WERI-Rb-1 (cell line): ENCODE measurements around the gene LEMD1.

Experiments
- DNase-seq: peaks from one replicate; pipeline ENCODE4 v3.0.0-alpha.2; 2020
- H3K27ac ChIP-seq: fragments of 250-450 bp; sonication (Bioruptor Pico); 2 replicates; pipeline ENCODE4 v1.5.1; 2020; ENCODE audit warnings: mild to moderate bottlenecking, moderate library complexity
- H3K27me3 ChIP-seq: fragments of 250-450 bp; sonication (Bioruptor Pico); 2 replicates; pipeline ENCODE4 v1.5.1; 2021; ENCODE audit warnings: mild to moderate bottlenecking, low read depth, moderate library complexity; ENCODE audit not compliant: insufficient read depth, severe bottlenecking
- H3K36me3 ChIP-seq: fragments of 250-450 bp; sonication (Bioruptor Pico); 2 replicates; pipeline ENCODE4 v1.5.1; 2020; ENCODE audit warnings: mild to moderate bottlenecking, moderate library complexity
- H3K4me3 ChIP-seq: 2 replicates; pipeline ENCODE4 v1.5.1; 2011; ENCODE audit warnings: low read depth, mild to moderate bottlenecking, control low read depth, low read length
- H3K9me3 ChIP-seq: fragments of 250-450 bp; sonication (Bioruptor Pico); 2 replicates; pipeline ENCODE4 v1.5.1; 2021; ENCODE audit warnings: mild to moderate bottlenecking, moderate library complexity; ENCODE audit not compliant: severe bottlenecking
- TF ChIP-seq, protein P1 (sequence below): IDR thresholded peaks from 2 replicates; pipeline ENCODE4 v1.5.1; 2011; ENCODE audit warnings: low read depth, mild to moderate bottlenecking, control low read depth, inconsistent platforms, low read length

The LEMD1 gene

DNA sequence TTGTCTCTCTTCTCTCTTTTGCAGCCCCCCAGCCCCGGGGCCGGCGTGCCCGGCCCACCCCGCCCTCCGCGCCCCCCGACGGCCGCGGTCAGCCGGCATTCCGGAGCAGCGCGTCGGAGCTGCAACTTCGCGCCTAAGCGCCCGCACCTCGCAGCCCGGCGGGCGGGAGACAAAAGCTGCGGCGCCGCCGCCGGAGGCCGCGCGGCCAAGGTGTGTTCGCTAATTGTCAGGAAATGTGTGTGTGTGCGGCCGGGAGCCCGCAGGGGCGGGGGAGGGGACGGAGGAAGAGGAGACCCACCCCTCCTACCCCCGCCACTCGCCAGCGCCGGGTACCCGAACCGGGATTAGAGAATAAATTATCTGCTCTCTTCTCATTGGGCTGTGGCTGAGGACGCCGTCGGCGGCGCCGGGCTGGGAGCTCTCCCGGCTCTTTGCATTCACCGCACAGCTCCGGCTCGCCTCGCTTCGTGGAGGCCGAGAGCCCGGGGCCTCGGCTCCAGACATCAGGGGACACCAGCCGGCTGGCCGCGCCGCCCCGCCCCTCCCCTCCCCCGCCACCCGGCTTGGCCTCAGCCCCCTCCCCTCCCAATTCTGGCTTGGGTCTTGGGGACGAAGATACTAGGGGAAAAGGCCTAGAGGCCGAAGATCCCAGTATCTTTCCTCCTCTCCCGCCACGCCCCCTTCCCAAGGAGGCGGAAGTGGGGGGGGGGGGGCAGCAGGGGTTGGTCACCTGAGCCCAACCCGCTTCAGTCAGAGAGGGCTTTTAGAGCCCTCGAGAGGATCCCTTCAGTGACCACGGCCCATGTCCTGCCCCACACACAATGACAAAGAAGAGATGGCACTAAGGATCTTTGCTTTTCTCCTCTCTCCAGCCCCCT lies 35.3 kb upstream of the LEMD1 start:
- TF ChIP-seq, protein P1, sequence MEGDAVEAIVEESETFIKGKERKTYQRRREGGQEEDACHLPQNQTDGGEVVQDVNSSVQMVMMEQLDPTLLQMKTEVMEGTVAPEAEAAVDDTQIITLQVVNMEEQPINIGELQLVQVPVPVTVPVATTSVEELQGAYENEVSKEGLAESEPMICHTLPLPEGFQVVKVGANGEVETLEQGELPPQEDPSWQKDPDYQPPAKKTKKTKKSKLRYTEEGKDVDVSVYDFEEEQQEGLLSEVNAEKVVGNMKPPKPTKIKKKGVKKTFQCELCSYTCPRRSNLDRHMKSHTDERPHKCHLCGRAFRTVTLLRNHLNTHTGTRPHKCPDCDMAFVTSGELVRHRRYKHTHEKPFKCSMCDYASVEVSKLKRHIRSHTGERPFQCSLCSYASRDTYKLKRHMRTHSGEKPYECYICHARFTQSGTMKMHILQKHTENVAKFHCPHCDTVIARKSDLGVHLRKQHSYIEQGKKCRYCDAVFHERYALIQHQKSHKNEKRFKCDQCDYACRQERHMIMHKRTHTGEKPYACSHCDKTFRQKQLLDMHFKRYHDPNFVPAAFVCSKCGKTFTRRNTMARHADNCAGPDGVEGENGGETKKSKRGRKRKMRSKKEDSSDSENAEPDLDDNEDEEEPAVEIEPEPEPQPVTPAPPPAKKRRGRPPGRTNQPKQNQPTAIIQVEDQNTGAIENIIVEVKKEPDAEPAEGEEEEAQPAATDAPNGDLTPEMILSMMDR = no peak
- Histone ChIP-seq H3K27ac (peak overlapping the region; percentile 38), H3K9me3 (no peaks in the 10 kb centered on the region), H3K36me3 (no peaks in the 10 kb centered on the region), H3K27me3 (peaks cover 78% of the 10 kb centered on the region), H3K4me3 (peak overlapping the region; percentile 54)
- DNase-seq = peak; percentile 94

DNA sequence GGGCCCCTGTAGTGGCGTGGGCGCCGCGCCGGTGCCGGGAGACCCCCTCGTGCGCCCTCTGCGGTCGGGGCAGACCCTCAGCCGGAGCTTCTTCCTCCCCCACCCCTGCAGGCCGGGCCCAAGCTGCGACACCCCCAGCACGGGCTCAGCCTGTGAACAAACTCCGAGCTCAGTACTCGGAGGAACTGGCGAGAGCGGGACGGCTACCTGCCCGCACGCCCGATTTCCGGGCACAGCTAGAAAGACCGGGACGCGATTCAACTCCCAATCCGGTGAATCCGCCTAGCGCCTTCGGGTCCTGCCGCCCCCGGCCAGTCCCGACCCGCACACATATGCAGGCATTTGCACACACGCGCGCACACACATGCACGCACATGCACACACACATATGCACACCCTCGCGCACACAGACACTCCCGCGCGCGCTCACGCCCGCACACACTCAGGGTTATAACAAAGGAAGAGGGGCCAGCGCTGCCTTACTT lies 34.6 kb upstream of the LEMD1 start:
- TF ChIP-seq, protein P1 = peak; percentile 36; the same call in 1 of the 2 replicates
- peak overlapping the region; percentile 38 for H3K27ac ChIP-seq

DNA sequence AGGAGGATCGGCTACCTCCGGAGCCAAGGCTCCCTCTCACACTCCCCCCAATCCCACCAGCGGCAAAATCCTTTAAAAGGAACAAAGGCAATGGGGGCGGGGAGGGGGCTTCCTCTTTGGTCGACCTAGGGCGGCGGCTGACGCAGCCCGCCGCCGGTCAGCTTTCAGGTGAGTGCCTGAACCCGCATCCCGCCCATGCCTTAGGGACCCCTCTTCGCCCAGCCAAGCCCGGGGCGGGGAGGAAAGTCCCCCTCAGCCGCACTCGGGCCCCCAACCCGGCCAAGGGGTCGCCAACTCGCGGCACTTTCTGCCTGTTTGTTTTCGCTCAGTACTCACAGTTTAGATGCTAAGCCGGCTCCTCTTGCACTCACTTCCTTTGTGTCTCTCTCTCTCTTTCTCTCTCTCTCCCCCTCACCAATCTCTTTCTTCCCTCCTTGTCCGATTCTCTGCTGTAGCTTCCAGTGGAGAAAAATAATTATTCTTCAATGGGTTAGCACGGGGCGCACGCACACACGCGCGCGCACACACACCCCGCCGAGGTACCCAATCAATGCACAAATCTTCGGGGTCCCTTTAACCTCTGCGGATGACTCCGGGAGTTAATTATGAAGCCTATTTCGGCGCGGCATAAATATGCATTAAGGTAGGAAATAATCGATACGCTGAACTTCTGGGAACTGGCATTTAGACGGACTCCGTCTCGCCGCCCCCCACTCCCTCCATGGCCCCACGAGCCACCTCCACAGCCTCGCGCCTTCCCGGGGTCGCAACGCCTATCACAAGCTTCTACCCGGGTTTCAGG lies 33.9 kb upstream of the LEMD1 start, which contains the start of gene BLACAT1:
Gene BLACAT1 (minus strand): TSS at position 465 of the 802 bp plus-strand sequence.
- TF ChIP-seq, protein P1 = no peak
- peak within 1 kb of the TSS; percentile 54 for H3K4me3 ChIP-seq
- H3K27ac ChIP-seq = peak within 1 kb of the TSS; percentile 38
- no peaks in the 10 kb centered on the region for H3K9me3 ChIP-seq
- no peaks in the 10 kb centered on the region for H3K36me3 ChIP-seq
- DNase-seq = no peak
- peaks cover 68% of the 10 kb centered on the region for H3K27me3 ChIP-seq

More for the DNA sequence above, 34.6 kb upstream of the LEMD1 start:
- no peaks in the 10 kb centered on the region for H3K36me3 ChIP-seq
- peak overlapping the region; percentile 54 for H3K4me3 ChIP-seq
- DNase-seq = peak; percentile 72
- H3K9me3 ChIP-seq = no peaks in the 10 kb centered on the region
- peaks cover 74% of the 10 kb centered on the region for H3K27me3 ChIP-seq

DNA sequence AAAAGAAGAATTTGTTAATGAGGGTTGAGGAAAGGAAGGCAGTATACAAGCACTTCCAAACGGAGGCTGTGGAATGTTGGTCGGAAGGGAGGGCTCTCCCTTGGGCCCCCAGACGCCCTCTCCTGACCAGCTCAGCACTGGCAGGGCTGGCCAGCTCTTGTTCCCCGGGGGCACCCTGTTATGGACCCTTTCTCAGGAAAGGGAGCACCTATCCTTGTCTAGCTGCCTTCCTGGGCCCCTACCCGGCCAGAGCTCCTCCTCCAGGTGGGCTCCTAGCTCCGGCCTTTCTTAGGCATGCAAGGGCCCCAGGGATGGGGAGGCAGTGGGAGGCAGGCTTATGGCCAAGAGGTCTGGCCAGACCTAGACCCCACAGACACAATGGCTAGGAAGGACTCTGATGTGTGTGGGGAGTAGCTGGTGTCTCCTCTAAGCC lies 33.1 kb upstream of the LEMD1 start:
- TF ChIP-seq, protein P1 = peak; percentile 64
- DNase-seq = no peak
- Histone ChIP-seq H3K36me3 (no peaks in the 10 kb centered on the region), H3K27ac (no peak overlapping the region), H3K4me3 (no peak overlapping the region), H3K9me3 (no peaks in the 10 kb centered on the region), H3K27me3 (peaks cover 64% of the 10 kb centered on the region)

DNA sequence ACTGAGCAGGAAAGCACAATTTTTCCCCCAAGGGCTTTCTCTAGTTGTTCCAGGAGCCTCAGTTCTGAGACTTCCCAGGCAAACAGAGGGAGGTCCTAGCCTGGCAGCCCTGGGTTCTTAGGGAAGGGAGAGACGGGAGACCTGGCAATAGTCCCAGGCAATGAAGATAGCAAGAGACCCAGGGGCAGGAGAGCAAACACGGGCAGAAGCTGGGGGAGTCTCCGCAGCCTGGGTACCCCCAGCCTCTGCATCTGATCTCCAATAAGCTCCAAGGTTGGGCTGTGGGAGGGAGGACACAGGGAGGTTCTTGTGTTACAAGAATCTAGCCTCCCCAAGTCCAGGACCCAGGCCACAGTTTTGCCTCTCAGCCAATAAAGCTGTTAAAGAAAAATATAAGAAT lies 31.6 kb upstream of the LEMD1 start:
- no peak for DNase-seq
- TF ChIP-seq, protein P1 = no peak
- H3K4me3 ChIP-seq = no peak overlapping the region
- peaks cover 51% of the 10 kb centered on the region for H3K27me3 ChIP-seq
- H3K27ac ChIP-seq = no peak overlapping the region
- H3K36me3 ChIP-seq = no peaks in the 10 kb centered on the region
- H3K9me3 ChIP-seq = no peaks in the 10 kb centered on the region
